SK-N-SH treated with all-trans-retinoic acid at 6 μM for 48 hours (cell line): ENCODE results near the gene ATP11A.

Experiments used
- ARNTL ChIP-seq: fragments of 450-650 bp; formaldehyde crosslinking; IDR thresholded peaks from 2 replicates; pipeline ENCODE4 v1.5.0; 2020; ENCODE audit warnings: low read depth, mild to moderate bottlenecking, moderate library complexity, borderline replicate concordance
- GLIS3 ChIP-seq: fragments of 250-450 bp; sonication (Bioruptor Pico); IDR thresholded peaks from 2 replicates; pipeline ENCODE4 v1.5.0; 2020; ENCODE audit warnings: mild to moderate bottlenecking, moderate library complexity
- OSR1 ChIP-seq: fragments of 250-450 bp; sonication (Bioruptor Pico); IDR thresholded peaks from 2 replicates; pipeline ENCODE4 v1.8.0; 2022; ENCODE audit warnings: moderate library complexity, mild to moderate bottlenecking, inconsistent platforms
- ZFP3 ChIP-seq: fragments of 250-450 bp; sonication (Bioruptor Pico); IDR thresholded peaks from 2 replicates; pipeline ENCODE4 v1.5.0; 2020; ENCODE audit warnings: mild to moderate bottlenecking, moderate library complexity
- ZNF565 ChIP-seq: fragments of 450-650 bp; formaldehyde crosslinking; conservative IDR thresholded peaks from 2 replicates; pipeline ENCODE4 v1.5.0; 2020; ENCODE audit warnings: low read depth, mild to moderate bottlenecking, moderate library complexity
- TF ChIP-seq, protein P1 (sequence below): fragments of 250-450 bp; sonication (Bioruptor Pico); IDR thresholded peaks from 2 replicates; pipeline ENCODE4 v1.5.0; 2020; ENCODE audit warnings: mild to moderate bottlenecking, moderate library complexity

- TF ChIP-seq GLIS3 (CRISPR knock-in tag), result no peak
- TF ChIP-seq, protein P1, sequence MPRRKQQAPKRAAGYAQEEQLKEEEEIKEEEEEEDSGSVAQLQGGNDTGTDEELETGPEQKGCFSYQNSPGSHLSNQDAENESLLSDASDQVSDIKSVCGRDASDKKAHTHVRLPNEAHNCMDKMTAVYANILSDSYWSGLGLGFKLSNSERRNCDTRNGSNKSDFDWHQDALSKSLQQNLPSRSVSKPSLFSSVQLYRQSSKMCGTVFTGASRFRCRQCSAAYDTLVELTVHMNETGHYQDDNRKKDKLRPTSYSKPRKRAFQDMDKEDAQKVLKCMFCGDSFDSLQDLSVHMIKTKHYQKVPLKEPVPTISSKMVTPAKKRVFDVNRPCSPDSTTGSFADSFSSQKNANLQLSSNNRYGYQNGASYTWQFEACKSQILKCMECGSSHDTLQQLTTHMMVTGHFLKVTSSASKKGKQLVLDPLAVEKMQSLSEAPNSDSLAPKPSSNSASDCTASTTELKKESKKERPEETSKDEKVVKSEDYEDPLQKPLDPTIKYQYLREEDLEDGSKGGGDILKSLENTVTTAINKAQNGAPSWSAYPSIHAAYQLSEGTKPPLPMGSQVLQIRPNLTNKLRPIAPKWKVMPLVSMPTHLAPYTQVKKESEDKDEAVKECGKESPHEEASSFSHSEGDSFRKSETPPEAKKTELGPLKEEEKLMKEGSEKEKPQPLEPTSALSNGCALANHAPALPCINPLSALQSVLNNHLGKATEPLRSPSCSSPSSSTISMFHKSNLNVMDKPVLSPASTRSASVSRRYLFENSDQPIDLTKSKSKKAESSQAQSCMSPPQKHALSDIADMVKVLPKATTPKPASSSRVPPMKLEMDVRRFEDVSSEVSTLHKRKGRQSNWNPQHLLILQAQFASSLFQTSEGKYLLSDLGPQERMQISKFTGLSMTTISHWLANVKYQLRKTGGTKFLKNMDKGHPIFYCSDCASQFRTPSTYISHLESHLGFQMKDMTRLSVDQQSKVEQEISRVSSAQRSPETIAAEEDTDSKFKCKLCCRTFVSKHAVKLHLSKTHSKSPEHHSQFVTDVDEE (CRISPR knock-in tag), result no peak
- no peak for TF ChIP-seq ZNF565 (CRISPR knock-in tag)
- no peak for TF ChIP-seq OSR1 (CRISPR knock-in tag)
- TF ChIP-seq ZFP3, result no peak
- no peak for TF ChIP-seq ARNTL (CRISPR knock-in tag)
These were observed 130.5 kb downstream of the ATP11A start for GRCh38 chr13:112820318-112820717.
